ENCODE results near the gene GLRA1.
A peak's percentile ranks its signal among the peaks of the same experiment; 100 is the strongest.

The GLRA1 gene

GRCh38 chr5:151892393-151892792 lies 32.3 kb downstream of the GLRA1 start:
- Histone ChIP-seq H3K27ac (no peak overlapping the region), H3K4me3 (ENCODE audit: low read depth, low read length) (no peak overlapping the region), H3K27me3 (ENCODE audit: insufficient read depth, low read depth, severe bottlenecking) (no peaks in the 10 kb centered on the region), H3K9me3 (ENCODE audit: severe bottlenecking) (no peaks in the 10 kb centered on the region), H3K36me3 (no peaks in the 10 kb centered on the region)
- TF ChIP-seq CTCF (IDR thresholded peaks at IDR 0.05; ENCODE audit: low read depth, low read length), result no peak
- DNase-seq, result no peak

- H3K27ac ChIP-seq, result no peak overlapping the region
- 0 out of 2 replicates have a peak, but pooled peaks have one; percentile 7 for TF ChIP-seq CTCF (IDR thresholded peaks at IDR 0.05; ENCODE audit: low read depth, low read length)
- H3K36me3 ChIP-seq, result no peaks in the 10 kb centered on the region
- no peaks in the 10 kb centered on the region for H3K9me3 ChIP-seq (ENCODE audit: severe bottlenecking)
- no peak overlapping the region for H3K4me3 ChIP-seq (ENCODE audit: low read depth, low read length)
- DNase-seq, result no peak
- H3K27me3 ChIP-seq (ENCODE audit: insufficient read depth, low read depth, severe bottlenecking), result no peaks in the 10 kb centered on the region
Measured at GRCh38 chr5:151890299-151890698, 34.4 kb downstream of the GLRA1 start.

GRCh38 chr5:151889614-151890013 lies 35.0 kb downstream of the GLRA1 start:
- H3K27me3 ChIP-seq (ENCODE audit: insufficient read depth, low read depth, severe bottlenecking), result no peaks in the 10 kb centered on the region
- no peaks in the 10 kb centered on the region for H3K9me3 ChIP-seq (ENCODE audit: severe bottlenecking)
- H3K36me3 ChIP-seq, result no peaks in the 10 kb centered on the region
- no peak overlapping the region for H3K27ac ChIP-seq
- H3K4me3 ChIP-seq (ENCODE audit: low read depth, low read length), result no peak overlapping the region
- no peak for TF ChIP-seq CTCF (IDR thresholded peaks at IDR 0.05; ENCODE audit: low read depth, low read length)
- DNase-seq, result no peak

- Histone ChIP-seq H3K27me3 (ENCODE audit: insufficient read depth, low read depth, severe bottlenecking) (no peaks in the 10 kb centered on the region), H3K9me3 (ENCODE audit: severe bottlenecking) (no peaks in the 10 kb centered on the region), H3K36me3 (no peaks in the 10 kb centered on the region), H3K4me3 (ENCODE audit: low read depth, low read length) (no peak overlapping the region), H3K27ac (no peak overlapping the region)
- TF ChIP-seq CTCF (IDR thresholded peaks at IDR 0.05; ENCODE audit: low read depth, low read length), result no peak
- DNase-seq, result no peak
Measured at GRCh38 chr5:151886546-151887275, 37.9 kb downstream of the GLRA1 start.

GRCh38 chr5:151885138-151885908 lies 39.3 kb downstream of the GLRA1 start:
- TF ChIP-seq CTCF (IDR thresholded peaks at IDR 0.05; ENCODE audit: low read depth, low read length), result no peak
- Histone ChIP-seq H3K4me3 (ENCODE audit: low read depth, low read length) (no peak overlapping the region), H3K9me3 (ENCODE audit: severe bottlenecking) (no peaks in the 10 kb centered on the region)

More at GRCh38 chr5:151885138-151885908, 39.3 kb downstream of the GLRA1 start:
- H3K27ac ChIP-seq, result no peak overlapping the region
- H3K27me3 ChIP-seq (ENCODE audit: insufficient read depth, low read depth, severe bottlenecking), result no peaks in the 10 kb centered on the region
- no peaks in the 10 kb centered on the region for H3K36me3 ChIP-seq
- no peak for DNase-seq

Data from WERI-Rb-1 (cell line).